H1 (cell line): ENCODE data around the gene SUB1. TPM values are rescaled to one million over a fixed set of nuclear protein-coding genes. Genes with fewer than 3 reads are reported as not detected.

Experiments used
- CTCF ChIA-PET: fragments of 300-600 bp; sonication (Branson Sonifier 250); formaldehyde crosslinking; loops from one replicate; lab custom pipeline; 2021; ENCODE audit not compliant: partially characterized antibody; lab: Charles Lee
- POLR2A ChIA-PET: fragments of 300-600 bp; sonication (Branson Sonifier 250); formaldehyde crosslinking; loops from one replicate; lab custom pipeline; 2021; ENCODE audit warnings: inconsistent platforms; ENCODE audit not compliant: partially characterized antibody; lab: Charles Lee
- DNase-seq, 2 experiments: peaks; one replicate each; pipeline versions ENCODE4 v3.0.0 to v3.0.0-alpha.2; 2010 to 2022; ENCODE audit warnings: low spot score in 2 of 2, low read depth in 1 of 2, mixed read lengths in 1 of 2
- FAIRE-seq: peaks from 2 replicates; lab custom pipeline; 2011; peaks lifted over from hg19 to GRCh38; lab: Jason Lieb, UNC
- H2AFZ ChIP-seq: 2 replicates; pipeline ENCODE4 v1.8.1; 2012; ENCODE audit warnings: low read length, inconsistent platforms
- H2AK5ac ChIP-seq: 2 replicates; pipeline ENCODE4 v1.6.1; 2013; ENCODE audit warnings: low read depth, low read length
- H2BK120ac ChIP-seq: replicated peaks from 2 replicates; pipeline ENCODE3; 2013; ENCODE audit warnings: low read depth, low read length, inconsistent platforms
- H2BK12ac ChIP-seq: 2 replicates; pipeline ENCODE4 v1.6.1; 2013; ENCODE audit warnings: low read depth, low read length
- H2BK15ac ChIP-seq: 2 replicates; pipeline ENCODE4 v1.6.1; 2013; ENCODE audit warnings: low read length
- H2BK20ac ChIP-seq: 2 replicates; pipeline ENCODE4 v1.6.1; 2013; ENCODE audit warnings: low read length
- H2BK5ac ChIP-seq: 2 replicates; pipeline ENCODE4 v1.6.1; 2013; ENCODE audit warnings: low read depth, low read length
- H3K14ac ChIP-seq: 2 replicates; pipeline ENCODE4 v1.6.1; 2013; ENCODE audit warnings: inconsistent platforms; ENCODE audit not compliant: insufficient read length
- H3K18ac ChIP-seq: 2 replicates; pipeline ENCODE4 v1.6.1; 2013; ENCODE audit warnings: low read length; ENCODE audit errors: extremely low read depth
- H3K23ac ChIP-seq: 2 replicates; pipeline ENCODE4 v1.6.1; 2013; ENCODE audit warnings: inconsistent platforms; ENCODE audit not compliant: insufficient read length
- H3K23me2 ChIP-seq: 2 replicates; pipeline ENCODE4 v1.6.1; 2013; ENCODE audit warnings: low read depth, low read length
- H3K27ac ChIP-seq: 2 replicates; pipeline ENCODE4 v1.6.1; 2011; ENCODE audit warnings: low read depth, low read length, inconsistent platforms
- H3K27me3 ChIP-seq, 4 experiments: replicated peaks in 1 of 4; 1 replicate in 1 of 4; 2 replicates in 3 of 4; pipeline versions ENCODE4 v1.6.1 to v1.8.1; 2011 to 2013; ENCODE audit warnings: low read length in 3 of 4, mild to moderate bottlenecking in 3 of 4, inconsistent platforms in 2 of 4, mixed read lengths in 2 of 4, moderate library complexity in 1 of 4; ENCODE audit not compliant: control insufficient read depth in 3 of 4, insufficient read depth in 3 of 4; ENCODE audit errors: extremely low read depth in 1 of 4
- H3K36me3 ChIP-seq, 4 experiments: 2 replicates each; pipeline versions ENCODE4 v1.6.1 to v1.8.1; 2011 to 2013; ENCODE audit warnings: mild to moderate bottlenecking in 4 of 4, low read length in 3 of 4, moderate library complexity in 2 of 4, control low read depth in 1 of 4, inconsistent platforms in 1 of 4; ENCODE audit not compliant: insufficient read depth in 4 of 4, control insufficient read depth in 2 of 4
- H3K4ac ChIP-seq: replicated peaks from 2 replicates; pipeline ENCODE3; 2013; ENCODE audit warnings: low read length, low read depth, mixed read lengths, inconsistent platforms; ENCODE audit not compliant: insufficient read length
- H3K4me1 ChIP-seq, 4 experiments: replicated peaks in 1 of 4; 1 replicate in 1 of 4; 2 replicates in 3 of 4; pipeline versions ENCODE4 v1.6.1 to v1.8.1; 2011 to 2013; ENCODE audit warnings: low read length in 3 of 4, inconsistent platforms in 2 of 4, mixed read lengths in 1 of 4; ENCODE audit not compliant: insufficient read depth in 4 of 4, control insufficient read depth in 3 of 4
- H3K4me2 ChIP-seq, 2 experiments: 2 replicates each; pipeline versions ENCODE4 v1.6.1 to v1.8.1; 2011 to 2013; ENCODE audit warnings: low read depth in 2 of 2, low read length in 2 of 2, control low read depth in 1 of 2, inconsistent platforms in 1 of 2, mild to moderate bottlenecking in 1 of 2; ENCODE audit not compliant: insufficient read depth in 1 of 2
- H3K4me3 ChIP-seq, 4 experiments: fragments of 200-600, 300-600 bp in 1 of 4; sonication (generic), shearing (Covaris generic), sonication (Bioruptor Twin) in 1 of 4; 2 replicates each; pipeline versions ENCODE4 v1.5.1 to v1.8.1; 2011 to 2016; ENCODE audit warnings: low read length in 4 of 4, low read depth in 3 of 4, control low read depth in 2 of 4, inconsistent platforms in 2 of 4, mild to moderate bottlenecking in 2 of 4, mixed read lengths in 1 of 4, moderate library complexity in 1 of 4; ENCODE audit not compliant: insufficient read depth in 2 of 4; ENCODE audit errors: extremely low read depth in 1 of 4
- H3K56ac ChIP-seq: replicated peaks from 2 replicates; pipeline ENCODE3; 2013; ENCODE audit warnings: low read depth, mild to moderate bottlenecking, mixed read lengths, low read length, inconsistent platforms; ENCODE audit not compliant: insufficient read length
- H3K79me1 ChIP-seq: 2 replicates; pipeline ENCODE4 v1.6.1; 2013; ENCODE audit warnings: low read depth, low read length, control low read depth
- H3K79me2 ChIP-seq, 2 experiments: 2 replicates each; pipeline versions ENCODE4 v1.6.1 to v1.8.1; 2012 to 2013; ENCODE audit warnings: low read length in 2 of 2, mild to moderate bottlenecking in 2 of 2, inconsistent platforms in 1 of 2; ENCODE audit not compliant: insufficient read depth in 2 of 2, control insufficient read depth in 1 of 2
- H3K9ac ChIP-seq, 4 experiments: replicated peaks in 1 of 4; 1 replicate in 1 of 4; 2 replicates in 3 of 4; pipeline versions ENCODE4 v1.6.1 to v1.8.1; 2011 to 2013; ENCODE audit warnings: low read depth in 3 of 4, low read length in 3 of 4, control low read depth in 2 of 4, mild to moderate bottlenecking in 2 of 4, moderate library complexity in 2 of 4, inconsistent platforms in 1 of 4; ENCODE audit errors: extremely low read depth in 1 of 4
- H3K9me3 ChIP-seq, 2 experiments: 2 replicates each; pipeline versions ENCODE4 v1.6.1 to v1.8.1; 2012 to 2013; ENCODE audit warnings: mild to moderate bottlenecking in 2 of 2, moderate library complexity in 2 of 2, control low read depth in 1 of 2, inconsistent platforms in 1 of 2, low read depth in 1 of 2, low read length in 1 of 2, mixed read lengths in 1 of 2; ENCODE audit not compliant: insufficient read depth in 2 of 2
- H4K20me1 ChIP-seq, 2 experiments: replicated peaks in 1 of 2; 2 replicates each; pipeline versions ENCODE3 to v1.8.1; 2011 to 2013; ENCODE audit warnings: inconsistent platforms in 2 of 2, low read length in 2 of 2, mild to moderate bottlenecking in 1 of 2; ENCODE audit not compliant: insufficient read depth in 2 of 2, control insufficient read depth in 1 of 2
- H4K5ac ChIP-seq: 2 replicates; pipeline ENCODE4 v1.6.1; 2013; ENCODE audit warnings: low read length, low read depth, mixed read lengths, inconsistent platforms; ENCODE audit not compliant: insufficient read length
- H4K8ac ChIP-seq: 2 replicates; pipeline ENCODE4 v1.8.0; 2013; ENCODE audit warnings: mild to moderate bottlenecking, moderate library complexity, low read length, inconsistent platforms; ENCODE audit not compliant: insufficient read depth; ENCODE audit errors: extremely low read depth
- H4K91ac ChIP-seq: replicated peaks from 2 replicates; pipeline ENCODE3; 2013; ENCODE audit warnings: low read length, mixed read lengths, inconsistent platforms; ENCODE audit not compliant: insufficient read length
- CBX8 ChIP-seq: fragments of 300-800, 300-1000 bp; sonication (generic); IDR thresholded peaks from 2 replicates; pipeline ENCODE4 v1.7.1; 2016; ENCODE audit warnings: low read depth, low read length, borderline replicate concordance
- E2F6 ChIP-seq: IDR thresholded peaks from 2 replicates; pipeline ENCODE4 v1.6.1; 2012; ENCODE audit warnings: inconsistent platforms
- EZH2 ChIP-seq: fragments of 200-600 bp; sonication (generic); IDR thresholded peaks from 2 replicates; pipeline ENCODE4 v1.7.1; 2012; ENCODE audit warnings: low read depth, mild to moderate bottlenecking, moderate library complexity, low read length, inconsistent platforms; ENCODE audit not compliant: severe bottlenecking
- KDM1A ChIP-seq: fragments of 200-600, 300-600 bp; sonication (generic); IDR thresholded peaks from 2 replicates; pipeline ENCODE4 v1.7.1; 2016; ENCODE audit warnings: mild to moderate bottlenecking, low read length, borderline replicate concordance
- KDM5A ChIP-seq: fragments of 200-600 bp; IDR thresholded peaks from 2 replicates; pipeline ENCODE4 v1.7.1; 2012; ENCODE audit warnings: mild to moderate bottlenecking, low read length, inconsistent platforms, mixed read lengths
- POLR2AphosphoS5 ChIP-seq: IDR thresholded peaks from 2 replicates; pipeline ENCODE4 v1.6.1; 2011; ENCODE audit warnings: low read depth, low read length
- RAD21 ChIP-seq, 2 experiments: IDR thresholded peaks in 1 of 2; conservative IDR thresholded peaks in 1 of 2; 2 replicates each; pipeline ENCODE4 v1.6.1; 2011; ENCODE audit warnings: low read depth in 2 of 2, low read length in 2 of 2, improper control_type of control experiment in 1 of 2, inconsistent platforms in 1 of 2, mild to moderate bottlenecking in 1 of 2, moderate library complexity in 1 of 2
- SIX5 ChIP-seq: IDR thresholded peaks from 2 replicates; pipeline ENCODE4 v1.6.1; 2011; ENCODE audit warnings: mild to moderate bottlenecking, low read depth, low read length
- WGBS, 2 experiments: shearing (Covaris generic) in 1 of 2; methylation state at CpG; one replicate each; pipeline versions ENCODE4 v1.1.6 to v1.1.7; 2013 to 2015; ENCODE audit warnings: low lambda C conversion rate in 2 of 2, mixed read lengths in 2 of 2, inconsistent platforms in 1 of 2, low coverage in 1 of 2, missing lambda C conversion rate in 1 of 2; ENCODE audit not compliant: insufficient replicate concordance in 2 of 2, insufficient coverage in 1 of 2, insufficient read length in 1 of 2; ENCODE audit errors: extremely low coverage in 1 of 2, missing lambda C conversion rate in 1 of 2; 5-methylcytosine and 5-hydroxymethylcytosine counted together
- polyA plus RNA-seq, 7 experiments: library from polyadenylated mRNA; depleted of rRNA in 3 of 7; stranded (reverse) in 5 of 7; unstranded in 2 of 7; fragments of >200 nt in 5 of 7; fragments of 200-250 nt in 2 of 7; gene quantifications; 1 replicate in 5 of 7; 2 replicates in 1 of 7; 4 replicates in 1 of 7; pipeline versions ENCODE4 v1.2.1 to v1.2.3, GENCODE V29; 2011 to 2013; ENCODE audit warnings: missing spikeins in 2 of 7, mixed read lengths in 2 of 7
- total RNA-seq: library from RNA; stranded (reverse); fragmentation: NEBNext Ultra II Directional; extraction: Animal tissue kit (Norgen Biotek cat#: 25700); gene quantifications from 2 replicates; pipeline ENCODE4 v1.2.1, GENCODE V29; 2021

The SUB1 gene
- total and polyA plus RNA-seq, 2 of the 8 experiments (the other 6 are each of a cell fraction or from before 2014, with no cell fraction given) = 83.9 to 325 TPM

- Histone ChIP-seq H4K8ac (no peak overlapping the region), H3K23ac (no peak overlapping the region), H2BK20ac (no peak overlapping the region), H3K23me2 (no peaks in the 10 kb centered on the region), H3K4ac (no peak overlapping the region), H3K79me2 (no peaks in the 10 kb centered on the region), H3K4me1 (peaks cover 1 to 8% (median 7%) of the 10 kb centered on the region in 4 experiments), H3K27me3 (no peaks in the 10 kb centered on the region), H3K4me2 (no peak overlapping the region), H2BK12ac (no peak overlapping the region), H3K9me3 (no peaks in the 10 kb centered on the region), H3K27ac (no peak overlapping the region), H4K91ac (no peak overlapping the region), H3K18ac (no peak overlapping the region), H3K79me1 (no peaks in the 10 kb centered on the region), H3K56ac (no peak overlapping the region), H2AK5ac (no peak overlapping the region), H3K14ac (no peak overlapping the region), H3K4me3 (no peak overlapping the region), H4K5ac (no peak overlapping the region), H3K36me3 (no peaks in the 10 kb centered on the region), H3K9ac (no peak overlapping the region), H2BK5ac (no peak overlapping the region), H2BK120ac (no peak overlapping the region), H2AFZ (no peak overlapping the region), H4K20me1 (no peaks in the 10 kb centered on the region), H2BK15ac (no peak overlapping the region)
- DNase-seq (no peak), FAIRE-seq (no peak)
- TF ChIP-seq EZH2 (no peak), RAD21 (IDR thresholded peaks at IDR 0.05 in 1 of 2, conservative IDR thresholded peaks at IDR 0.05 in 1 of 2; ENCODE audit: low read depth in 2 of 2, low read length in 2 of 2) (no peak), KDM5A (no peak), SIX5 (no peak), CBX8 (no peak), E2F6 (no peak), POLR2AphosphoS5 (no peak), KDM1A (no peak)
- ChIA-PET POLR2A (no interaction called here), CTCF (interaction anchor here (0.6 to 1.4 kb wide), 3 partner anchors 12 to 89 kb away, joined by 4 to 5 read pairs (median 4); no protein-coding TSS in a partner anchor)
- WGBS, 2 experiments = 86% methylated on average over 3 of the region's 3 CpGs; no CpG with 5 or more reads in 1 of the 2 experiments
Observed at GRCh38 chr5:32578363-32578762, 7.0 kb upstream of the SUB1 start.
